Subcutaneous abdominal adipose tissue (tissue), 5 donors: ENCODE results near the gene GSN.

Source experiments
- H3K27ac ChIP-seq: one replicate; pipeline ENCODE4 v1.7.0; 2013; ENCODE audit warnings: low read depth, mild to moderate bottlenecking, inconsistent platforms, low read length, moderate library complexity
- H3K27me3 ChIP-seq, 5 donors: one replicate each; pipeline ENCODE4 v1.7.0; 2013; ENCODE audit warnings: low read length in 5 of 5, inconsistent platforms in 1 of 5; ENCODE audit not compliant: control insufficient read depth in 5 of 5, insufficient read depth in 4 of 5
- H3K36me3 ChIP-seq, 5 donors: one replicate each; pipeline ENCODE4 v1.7.0; 2013; ENCODE audit warnings: low read length in 5 of 5; ENCODE audit not compliant: control insufficient read depth in 5 of 5, insufficient read depth in 5 of 5
- H3K4me1 ChIP-seq, 5 donors: one replicate each; pipeline ENCODE4 v1.7.0; 2013; ENCODE audit warnings: low read length in 5 of 5, mild to moderate bottlenecking in 3 of 5, moderate library complexity in 1 of 5; ENCODE audit not compliant: control insufficient read depth in 5 of 5, insufficient read depth in 5 of 5
- H3K4me3 ChIP-seq, 5 donors: one replicate each; pipeline ENCODE4 v1.7.0; 2013; ENCODE audit warnings: low read length in 5 of 5, low read depth in 1 of 5
- H3K9ac ChIP-seq, 5 donors: one replicate each; pipeline ENCODE4 v1.7.0; 2013; ENCODE audit warnings: low read length in 5 of 5, mild to moderate bottlenecking in 4 of 5, moderate library complexity in 3 of 5
- H3K9me3 ChIP-seq, 5 donors: one replicate each; pipeline ENCODE4 v1.7.0; 2013; ENCODE audit warnings: low read length in 5 of 5; ENCODE audit not compliant: control insufficient read depth in 5 of 5
- donor health status: healthy.
- donor health status: healthy.
- donor health status: healthy.
- donor health status: healthy.
- donor health status: healthy.

The GSN gene

GRCh38 chr9:121269642-121270254, 1.8 kb downstream of the GSN start:
- H3K36me3 ChIP-seq, result no peaks in the 10 kb centered on the region
- no peaks in the 10 kb centered on the region for H3K9me3 ChIP-seq
- peaks cover 13 to 65% (median 54%) of the 10 kb centered on the region in 5 donors for H3K4me1 ChIP-seq
- H3K4me3 ChIP-seq, result peak overlapping the region; percentile 74 to 88 (median 80)
- H3K27me3 ChIP-seq, result no peaks in the 10 kb centered on the region
- H3K9ac ChIP-seq, result peak overlapping the region in 2 of 5 donors; percentile 16 to 76
- H3K27ac ChIP-seq, result peak overlapping the region; percentile 69

DNA sequence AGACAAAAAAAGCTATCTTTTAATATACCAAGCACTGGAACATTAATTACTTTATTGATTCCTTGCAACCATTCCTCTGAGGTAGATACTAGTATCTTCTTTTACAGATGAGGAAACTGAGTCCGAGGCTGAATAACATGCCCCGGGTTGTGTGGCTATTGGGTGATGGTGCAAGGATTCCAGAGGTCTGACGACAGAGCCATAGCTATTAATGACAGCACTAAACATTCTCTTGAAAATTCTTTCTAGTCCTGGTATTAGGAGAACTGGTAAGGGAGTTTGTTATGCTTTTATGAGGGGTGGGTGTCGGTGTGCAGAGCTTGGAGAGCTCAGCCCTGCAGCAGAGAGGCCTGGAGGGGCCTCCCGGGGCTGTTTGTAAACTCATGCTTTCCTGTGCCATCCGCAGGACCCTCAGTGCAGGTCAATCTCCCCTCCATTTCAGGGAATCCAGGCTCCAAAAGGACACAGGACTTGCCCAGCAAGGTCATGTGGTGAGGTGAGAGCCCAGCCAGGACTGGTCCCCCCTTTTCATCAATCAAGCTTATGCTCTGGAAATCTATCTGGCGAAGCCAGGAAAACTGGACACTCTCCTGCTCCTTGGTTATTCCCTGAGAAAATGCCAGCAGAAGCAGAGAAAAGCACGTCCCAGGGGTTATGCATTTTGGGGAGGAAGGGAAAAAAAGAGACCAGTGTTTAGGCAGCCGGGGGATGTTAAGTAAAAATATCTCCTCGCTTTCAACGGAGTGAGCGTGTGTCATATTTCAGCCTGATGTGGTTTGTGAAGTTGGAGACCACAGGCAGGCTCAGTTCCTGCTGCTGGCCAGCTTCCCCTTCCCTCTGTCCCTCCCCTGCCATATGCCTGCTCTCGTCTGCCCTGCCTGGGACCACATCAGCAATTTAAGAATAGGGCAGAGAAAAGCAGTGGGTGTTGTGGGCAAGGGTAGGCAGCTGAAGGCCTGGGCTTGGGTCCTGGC, 3.7 kb downstream of the GSN start:
- peak overlapping the region in 4 of 5 donors; percentile 0 to 39 (median 24) for H3K9ac ChIP-seq

GRCh38 chr9:121272401-121272948, 4.5 kb downstream of the GSN start:
- Histone ChIP-seq H3K9me3 (no peaks in the 10 kb centered on the region), H3K4me1 (peaks cover 11 to 57% (median 46%) of the 10 kb centered on the region in 5 donors), H3K27ac (peak overlapping the region; percentile 69), H3K27me3 (no peaks in the 10 kb centered on the region), H3K36me3 (no peaks in the 10 kb centered on the region), H3K9ac (no peak overlapping the region), H3K4me3 (peak overlapping the region in 1 of 5 donors; percentile 12)

More for the DNA sequence above, 3.7 kb downstream of the GSN start:
- Histone ChIP-seq H3K4me3 (peak overlapping the region in 4 of 5 donors; percentile 3 to 24 (median 18)), H3K27ac (peak overlapping the region; percentile 69), H3K27me3 (no peaks in the 10 kb centered on the region), H3K9me3 (no peaks in the 10 kb centered on the region), H3K4me1 (peaks cover 13 to 62% (median 54%) of the 10 kb centered on the region in 5 donors), H3K36me3 (no peaks in the 10 kb centered on the region)

DNA sequence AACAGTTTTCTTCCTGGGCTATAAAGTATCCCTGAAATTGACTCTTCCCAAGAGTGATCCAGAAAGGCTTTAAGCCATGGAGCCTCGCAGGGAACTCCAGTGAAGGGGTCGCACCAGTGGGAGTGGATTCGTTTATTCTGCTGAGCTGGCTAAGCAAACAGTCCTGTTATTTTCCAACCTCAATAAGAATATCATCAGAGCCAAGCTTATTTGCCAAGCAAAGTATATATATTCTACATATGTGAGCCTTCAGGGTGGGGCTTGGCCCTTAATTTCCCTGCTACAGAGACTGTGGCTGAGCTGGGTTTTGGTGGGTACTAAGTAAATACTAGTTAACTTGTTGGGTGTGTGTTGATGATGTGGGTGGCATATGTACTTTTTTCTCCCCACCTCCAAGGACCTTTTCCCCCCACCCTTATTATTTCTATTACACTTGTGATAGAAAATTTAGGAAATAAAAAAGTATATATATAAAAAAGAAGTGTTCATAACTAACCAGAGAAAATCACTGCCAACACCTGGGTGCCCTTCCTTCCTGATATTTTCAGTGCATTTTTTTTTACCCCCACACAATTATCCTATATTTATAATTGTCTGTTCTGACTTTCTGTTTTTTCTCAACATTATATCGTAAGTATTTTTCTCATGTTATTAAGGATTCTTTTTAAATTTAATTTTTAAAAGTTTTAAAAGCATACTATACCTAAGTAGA, 5.3 kb downstream of the GSN start:
- H3K4me3 ChIP-seq, result no peak overlapping the region
- H3K36me3 ChIP-seq, result no peaks in the 10 kb centered on the region
- no peaks in the 10 kb centered on the region for H3K27me3 ChIP-seq
- H3K9ac ChIP-seq, result no peak overlapping the region
- H3K9me3 ChIP-seq, result no peaks in the 10 kb centered on the region
- H3K27ac ChIP-seq, result no peak overlapping the region
- peaks cover 11 to 60% (median 47%) of the 10 kb centered on the region in 5 donors for H3K4me1 ChIP-seq

- Histone ChIP-seq H3K27me3 (no peaks in the 10 kb centered on the region), H3K27ac (no peak overlapping the region), H3K36me3 (no peaks in the 10 kb centered on the region), H3K9me3 (no peaks in the 10 kb centered on the region), H3K4me3 (no peak overlapping the region), H3K9ac (no peak overlapping the region), H3K4me1 (peaks cover 13 to 60% (median 47%) of the 10 kb centered on the region in 5 donors)
These were observed 6.9 kb downstream of the GSN start for GRCh38 chr9:121274851-121275250.

GRCh38 chr9:121275781-121276658, 8.1 kb downstream of the GSN start:
- no peaks in the 10 kb centered on the region for H3K27me3 ChIP-seq
- no peak overlapping the region for H3K4me3 ChIP-seq
- H3K36me3 ChIP-seq, result no peaks in the 10 kb centered on the region
- no peaks in the 10 kb centered on the region for H3K9me3 ChIP-seq
- no peak overlapping the region for H3K9ac ChIP-seq
- no peak overlapping the region for H3K27ac ChIP-seq
- peaks cover 12 to 60% (median 50%) of the 10 kb centered on the region in 5 donors for H3K4me1 ChIP-seq

DNA sequence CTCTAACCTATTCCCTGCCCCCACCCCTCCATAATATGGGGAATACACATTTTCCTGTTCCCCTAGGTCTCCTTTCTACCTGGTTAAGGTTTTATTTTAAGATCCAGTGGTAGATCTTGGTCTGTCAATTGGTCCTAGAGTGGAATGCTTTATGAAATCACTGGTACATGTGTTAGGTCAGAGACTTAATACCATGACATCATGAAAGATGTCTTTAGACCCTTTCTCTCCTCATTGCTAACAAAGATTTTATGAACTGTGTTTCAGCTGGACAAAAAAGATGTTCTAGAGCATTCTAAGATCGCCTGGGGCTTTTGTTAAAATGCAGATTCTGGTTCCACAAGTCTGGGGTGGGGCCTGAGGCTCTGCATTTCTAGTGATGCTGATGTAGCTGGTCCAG, 9.1 kb downstream of the GSN start:
- no peaks in the 10 kb centered on the region for H3K36me3 ChIP-seq
- H3K4me3 ChIP-seq, result no peak overlapping the region
- H3K27me3 ChIP-seq, result no peaks in the 10 kb centered on the region
- H3K9ac ChIP-seq, result no peak overlapping the region
- peaks cover 15 to 60% (median 50%) of the 10 kb centered on the region in 5 donors for H3K4me1 ChIP-seq
- peak overlapping the region; percentile 33 for H3K27ac ChIP-seq
- no peaks in the 10 kb centered on the region for H3K9me3 ChIP-seq

GRCh38 chr9:121277518-121278295, 9.7 kb downstream of the GSN start:
- Histone ChIP-seq H3K9ac (peak overlapping the region in 1 of 5 donors; percentile 45), H3K4me1 (peaks cover 20 to 60% (median 50%) of the 10 kb centered on the region in 5 donors), H3K9me3 (no peaks in the 10 kb centered on the region), H3K27me3 (no peaks in the 10 kb centered on the region), H3K4me3 (no peak overlapping the region), H3K27ac (peak overlapping the region; percentile 33), H3K36me3 (no peaks in the 10 kb centered on the region)
